Esophagus mucosa (tissue), 1 donor: Measurements from ENCODE around the gene SLC37A1. TPM values are rescaled to one million over a fixed set of nuclear protein-coding genes. Genes with fewer than 3 reads are reported as not detected.
A peak's percentile ranks its signal among the peaks of the same experiment; 100 is the strongest.

Experiments used
- ATAC-seq: fragments of 200-7000 bp; cut with Tn5 transposase; one replicate; pipeline ENCODE4 v1.9.1; 2020
- total RNA-seq: library from RNA; stranded (reverse); gene quantifications from one replicate; pipeline ENCODE4 v1.2.4, GENCODE V29; 2023
- donor health status: DM: yes; HTN: yes; CAD: no.

SLC37A1 gene
- total RNA-seq, 1 donor from 2014 or later = 13.9 TPM

GRCh38 chr21:42580076-42580792 lies 66.6 kb downstream of the SLC37A1 start:
- no peak for ATAC-seq

GRCh38 chr21:42580793-42581321 lies 67.2 kb downstream of the SLC37A1 start:
- ATAC-seq = no peak

DNA sequence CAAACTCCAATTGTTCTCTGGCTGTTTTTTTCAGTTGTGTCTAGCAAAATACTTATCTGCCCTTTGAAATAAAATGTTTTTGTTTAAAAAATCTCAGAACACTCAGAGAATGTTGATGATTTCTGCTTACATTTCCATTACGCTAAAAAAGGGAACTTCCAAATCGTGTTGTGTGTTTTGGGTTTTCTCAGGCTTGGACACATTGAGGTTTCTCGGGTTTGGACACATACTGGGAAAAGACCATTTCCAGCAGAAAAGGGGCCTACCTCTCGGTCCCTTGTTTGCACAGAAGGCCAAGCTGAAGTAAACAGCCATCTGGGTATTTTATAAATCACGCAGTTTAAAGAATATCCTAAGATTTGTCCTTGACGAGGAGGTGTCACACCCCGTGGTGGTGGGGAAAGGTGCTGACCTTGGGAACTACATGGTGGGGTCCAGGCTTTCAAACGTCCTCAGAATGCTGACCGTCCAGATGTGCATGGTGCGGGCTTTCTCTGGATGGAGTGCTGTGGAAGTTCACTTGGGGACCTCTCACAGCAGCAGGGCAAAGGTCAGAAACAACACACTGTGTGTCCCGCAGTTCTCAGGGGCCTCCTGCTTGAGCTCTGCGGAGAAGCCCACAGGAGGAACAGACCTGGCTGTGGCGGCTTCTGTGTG lies 67.8 kb downstream of the SLC37A1 start:
- ATAC-seq = no peak

DNA sequence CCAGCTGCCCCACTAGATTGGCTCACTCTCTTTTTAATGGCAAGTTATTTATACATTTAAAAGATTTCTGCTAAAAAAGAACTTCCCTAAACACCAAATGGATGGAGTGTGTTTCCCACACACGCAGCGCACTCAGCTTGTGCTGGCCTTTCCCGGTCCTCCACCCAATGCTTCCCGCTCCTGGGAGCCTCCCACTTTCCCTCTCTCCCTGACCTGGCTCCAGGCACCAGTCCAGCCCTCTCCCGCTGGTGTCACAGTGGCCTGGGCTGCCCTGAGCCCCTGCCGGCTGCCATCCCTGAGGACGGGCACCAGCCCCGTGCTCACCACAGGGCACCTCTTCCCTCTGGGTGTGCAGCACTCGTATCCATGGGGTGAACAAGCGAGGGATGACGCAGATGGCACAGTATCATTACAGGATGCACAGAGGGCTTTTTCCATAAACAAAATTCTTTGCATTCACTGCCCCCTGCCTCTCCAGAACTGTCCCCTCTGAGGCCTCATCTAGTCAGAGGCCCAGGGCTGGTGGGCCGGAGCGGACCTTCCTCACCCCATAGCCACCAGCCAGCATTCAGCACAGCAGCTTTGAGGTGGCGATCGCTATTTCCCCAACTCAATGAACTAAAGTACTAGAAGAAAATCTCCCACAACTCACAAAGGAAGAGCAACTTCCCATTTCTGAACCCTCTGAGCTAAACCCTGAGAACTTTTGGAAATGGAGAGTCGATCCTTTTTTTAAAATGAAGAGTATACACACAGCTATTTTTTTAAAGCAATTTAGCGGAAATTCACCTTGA lies 68.5 kb downstream of the SLC37A1 start:
- ATAC-seq = no peak

GRCh38 chr21:42582787-42583476 lies 69.3 kb downstream of the SLC37A1 start:
- ATAC-seq = peak; percentile 48

GRCh38 chr21:42583477-42584295 lies 70.0 kb downstream of the SLC37A1 start:
- peak; percentile 22 for ATAC-seq

GRCh38 chr21:42584296-42584641 lies 70.6 kb downstream of the SLC37A1 start:
- peak; percentile 16 for ATAC-seq

GRCh38 chr21:42585881-42586280 lies 72.2 kb downstream of the SLC37A1 start:
- no peak for ATAC-seq

- no peak for ATAC-seq
These were observed 72.8 kb downstream of the SLC37A1 start for GRCh38 chr21:42586406-42586805.

- no peak for ATAC-seq
These were observed 73.4 kb downstream of the SLC37A1 start for GRCh38 chr21:42587036-42587435.

DNA sequence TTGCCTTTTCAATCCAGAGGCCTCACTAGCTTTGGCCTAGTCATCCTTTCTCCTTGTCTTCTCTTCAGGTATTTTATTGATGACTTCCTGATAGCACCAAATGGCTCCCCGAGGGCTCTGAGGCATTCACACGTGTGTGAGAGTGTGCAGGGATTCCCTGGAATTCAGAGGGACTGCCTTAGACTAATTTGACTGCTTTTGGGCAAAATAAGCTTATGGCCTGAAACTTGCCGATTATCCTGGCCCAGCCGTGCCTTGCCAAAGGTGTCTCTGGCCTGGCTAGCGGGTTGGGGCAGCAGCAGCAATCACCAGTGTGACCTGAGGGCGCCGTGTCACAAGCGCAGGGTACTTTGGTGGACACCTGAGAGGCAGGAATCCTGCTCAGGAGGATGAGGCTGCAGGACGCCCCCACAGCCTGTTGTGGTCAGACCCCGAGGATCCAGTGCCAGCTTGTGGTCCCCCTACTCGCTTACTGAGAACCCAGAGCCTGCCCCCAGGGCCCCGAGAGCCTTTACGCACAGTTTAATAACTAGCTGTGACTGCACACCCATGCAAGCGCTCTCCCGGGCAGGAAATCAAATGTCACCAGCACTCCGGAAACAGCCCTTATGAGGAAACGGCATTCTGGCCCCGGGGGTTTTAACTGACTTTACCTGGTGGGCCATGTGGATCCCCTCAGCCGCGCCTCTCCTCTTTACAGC lies 76.9 kb downstream of the SLC37A1 start:
- no peak for ATAC-seq

DNA sequence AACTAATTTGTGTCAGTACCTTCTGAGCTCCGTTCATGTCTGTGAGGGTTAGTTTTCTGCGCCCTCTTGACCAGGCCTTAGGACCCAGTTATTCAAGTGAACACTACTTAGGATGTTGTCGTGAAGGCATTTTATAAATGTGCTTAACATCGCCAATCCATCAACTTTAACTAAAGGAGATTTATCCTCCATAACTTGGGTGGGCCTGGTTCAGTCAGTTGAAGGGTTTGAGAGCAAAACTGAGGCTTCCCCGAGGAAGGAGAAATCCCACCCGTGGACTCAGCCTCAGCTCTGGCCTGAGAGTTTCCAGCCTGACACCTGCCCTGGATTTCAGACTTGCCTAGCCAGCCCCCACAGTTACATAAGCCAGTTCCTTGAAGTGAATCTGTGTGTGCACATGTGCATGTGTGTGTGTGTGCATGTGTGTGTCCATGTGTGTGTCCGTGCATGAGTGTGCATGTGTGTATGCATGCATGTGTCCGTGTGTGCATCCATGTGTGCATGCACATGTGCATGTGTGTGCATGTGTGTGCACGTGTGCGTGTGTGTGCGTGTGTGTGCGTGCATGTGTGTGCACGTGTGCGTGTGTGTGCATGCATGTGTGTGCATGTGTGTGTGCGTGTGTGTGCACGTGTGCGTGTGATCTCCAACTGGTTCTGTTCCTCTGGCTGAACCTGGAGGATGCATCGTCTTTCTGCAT lies 77.7 kb downstream of the SLC37A1 start:
- ATAC-seq = no peak

GRCh38 chr21:42592156-42592820 lies 78.6 kb downstream of the SLC37A1 start:
- ATAC-seq = no peak

- peak; percentile 90 for ATAC-seq
These were observed 79.6 kb downstream of the SLC37A1 start for GRCh38 chr21:42593007-42593814.

GRCh38 chr21:42594616-42595282 lies 81.1 kb downstream of the SLC37A1 start:
- ATAC-seq = no peak

GRCh38 chr21:42595283-42596187 lies 81.9 kb downstream of the SLC37A1 start:
- ATAC-seq = no peak

DNA sequence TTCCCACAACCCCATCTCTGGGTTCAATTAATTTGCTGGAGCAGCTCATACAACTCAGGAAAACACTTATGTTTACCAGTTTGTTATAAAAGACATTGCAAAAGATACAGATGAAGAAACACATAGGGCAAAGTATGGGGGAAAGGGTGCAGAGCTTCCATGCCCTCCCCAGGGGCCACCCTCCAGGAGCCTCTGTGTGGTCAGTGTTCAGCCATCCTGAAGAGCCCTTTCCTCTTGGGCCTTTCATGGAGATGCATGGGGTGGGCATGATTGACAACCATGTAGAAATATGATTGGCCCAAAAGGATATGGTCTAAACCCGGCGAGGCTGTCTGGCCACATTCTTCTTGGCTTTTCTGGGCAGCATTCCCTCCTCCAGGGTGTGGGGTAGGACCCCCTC lies 83.0 kb downstream of the SLC37A1 start:
- ATAC-seq = no peak
